Hippocampal formation (tissue), 2 donors: ENCODE results near the gene TCP11L2.
"Not testable (repeated sequence)": the region's sequence is repeated elsewhere in the genome, so short reads cannot be mapped to it uniquely, and the experiment has no call there.

Source experiments
- DNase-seq, 2 donors: peaks; one replicate each; lab custom pipeline; 2025; lab: John Stamatoyannopoulos, UW

The TCP11L2 gene

GRCh38 chr12:106284358-106285105 is 18.0 kb upstream of the TCP11L2 start:
- DNase-seq, result no peak

GRCh38 chr12:106285982-106286381 is 16.6 kb upstream of the TCP11L2 start:
- no peak for DNase-seq

GRCh38 chr12:106286576-106287162 is 15.9 kb upstream of the TCP11L2 start:
- DNase-seq, result not testable (repeated sequence)

- DNase-seq, result no peak
These were observed 15.2 kb upstream of the TCP11L2 start for GRCh38 chr12:106287364-106287763.

GRCh38 chr12:106288101-106288493 is 14.4 kb upstream of the TCP11L2 start:
- no peak for DNase-seq

- no peak for DNase-seq
These were observed 13.9 kb upstream of the TCP11L2 start for GRCh38 chr12:106288494-106289195.

- no peak for DNase-seq
These were observed 13.3 kb upstream of the TCP11L2 start for GRCh38 chr12:106289196-106289681.

- no peak for DNase-seq
These were observed 11.9 kb upstream of the TCP11L2 start for GRCh38 chr12:106290666-106291065.

- no peak for DNase-seq
These were observed 11.2 kb upstream of the TCP11L2 start for GRCh38 chr12:106291342-106291741.

GRCh38 chr12:106292339-106292738 is 10.2 kb upstream of the TCP11L2 start:
- DNase-seq, result no peak

- no peak for DNase-seq
These were observed 6.2 kb upstream of the TCP11L2 start for GRCh38 chr12:106296179-106296877.

GRCh38 chr12:106297075-106297474 is 5.5 kb upstream of the TCP11L2 start:
- no peak for DNase-seq

GRCh38 chr12:106297681-106298080 is 4.9 kb upstream of the TCP11L2 start:
- no peak for DNase-seq

GRCh38 chr12:106299202-106299774 is 3.2 kb upstream of the TCP11L2 start:
- DNase-seq, result no peak

GRCh38 chr12:106300761-106301160 is 1.8 kb upstream of the TCP11L2 start:
- DNase-seq, result no peak

- DNase-seq, result no peak
These were observed 1.3 kb upstream of the TCP11L2 start for GRCh38 chr12:106301241-106301610.

GRCh38 chr12:106301611-106302321 is 767 bp upstream of the TCP11L2 start:
- peak in 1 of 2 donors; percentile 57 for DNase-seq

- peak; percentile 71 to 78 for DNase-seq
These were observed 778 bp downstream of the TCP11L2 start for GRCh38 chr12:106303202-106303820.

- peak; percentile 66 to 81 for DNase-seq
These were observed 1.5 kb downstream of the TCP11L2 start for GRCh38 chr12:106304001-106304421.

GRCh38 chr12:106304797-106305196 is 2.3 kb downstream of the TCP11L2 start:
- no peak for DNase-seq

GRCh38 chr12:106305376-106305775 is 2.8 kb downstream of the TCP11L2 start:
- DNase-seq, result no peak
